Measurements from ENCODE around the gene ADK.
"Not testable (repeated sequence)": the region's sequence is repeated elsewhere in the genome, so short reads cannot be mapped to it uniquely, and the experiment has no call there.

The ADK gene

DNA sequence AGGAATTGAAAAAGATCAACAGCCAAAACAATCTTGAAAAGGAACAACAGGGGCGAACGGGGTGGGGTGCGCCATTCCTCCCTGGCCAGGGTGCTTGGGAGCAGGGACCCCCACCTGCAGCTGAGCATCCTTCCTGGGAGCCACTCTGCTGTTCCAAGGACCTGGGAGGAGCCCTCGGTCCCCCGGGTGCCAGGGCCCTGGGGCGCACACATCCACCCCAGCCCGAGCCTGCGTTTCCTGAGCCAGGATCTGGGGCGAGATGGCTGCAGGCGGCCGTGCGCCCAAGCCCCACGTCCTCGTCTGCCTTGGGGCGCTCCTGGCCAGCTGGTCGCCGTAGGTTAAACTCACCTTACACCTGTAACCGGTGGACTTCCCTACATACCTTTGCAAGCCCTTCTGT, 11.0 kb upstream of the ADK start:
- TF ChIP-seq, protein P1, sequence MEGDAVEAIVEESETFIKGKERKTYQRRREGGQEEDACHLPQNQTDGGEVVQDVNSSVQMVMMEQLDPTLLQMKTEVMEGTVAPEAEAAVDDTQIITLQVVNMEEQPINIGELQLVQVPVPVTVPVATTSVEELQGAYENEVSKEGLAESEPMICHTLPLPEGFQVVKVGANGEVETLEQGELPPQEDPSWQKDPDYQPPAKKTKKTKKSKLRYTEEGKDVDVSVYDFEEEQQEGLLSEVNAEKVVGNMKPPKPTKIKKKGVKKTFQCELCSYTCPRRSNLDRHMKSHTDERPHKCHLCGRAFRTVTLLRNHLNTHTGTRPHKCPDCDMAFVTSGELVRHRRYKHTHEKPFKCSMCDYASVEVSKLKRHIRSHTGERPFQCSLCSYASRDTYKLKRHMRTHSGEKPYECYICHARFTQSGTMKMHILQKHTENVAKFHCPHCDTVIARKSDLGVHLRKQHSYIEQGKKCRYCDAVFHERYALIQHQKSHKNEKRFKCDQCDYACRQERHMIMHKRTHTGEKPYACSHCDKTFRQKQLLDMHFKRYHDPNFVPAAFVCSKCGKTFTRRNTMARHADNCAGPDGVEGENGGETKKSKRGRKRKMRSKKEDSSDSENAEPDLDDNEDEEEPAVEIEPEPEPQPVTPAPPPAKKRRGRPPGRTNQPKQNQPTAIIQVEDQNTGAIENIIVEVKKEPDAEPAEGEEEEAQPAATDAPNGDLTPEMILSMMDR (conservative IDR thresholded peaks at IDR 0.05; ENCODE audit: low read length) = no peak
- no peak for DNase-seq (ENCODE audit: low read depth)
- H3K4me3 ChIP-seq (ENCODE audit: low read length) = no peak overlapping the region

DNA sequence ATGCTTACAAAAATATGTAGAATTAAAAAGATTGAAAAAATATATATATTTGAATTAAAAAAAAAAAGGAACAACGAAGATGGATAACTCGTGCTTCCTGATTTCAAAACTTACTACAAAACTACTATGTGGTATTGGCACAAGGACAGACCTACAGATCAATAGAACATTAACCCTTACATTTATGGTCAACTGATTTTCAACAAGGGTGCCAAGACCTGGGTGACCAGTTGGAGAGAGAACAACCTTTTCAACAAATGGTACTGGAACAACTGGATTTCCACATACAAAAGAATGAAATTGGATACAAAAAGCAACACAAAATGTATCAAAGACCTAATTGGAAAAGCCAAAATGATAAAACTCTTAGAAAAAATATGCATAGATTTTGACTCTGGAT, 10.5 kb upstream of the ADK start:
- no peak for DNase-seq (ENCODE audit: low read depth)
- TF ChIP-seq, protein P1 (conservative IDR thresholded peaks at IDR 0.05; ENCODE audit: low read length) = no peak
- no peak overlapping the region for H3K4me3 ChIP-seq (ENCODE audit: low read length)

DNA sequence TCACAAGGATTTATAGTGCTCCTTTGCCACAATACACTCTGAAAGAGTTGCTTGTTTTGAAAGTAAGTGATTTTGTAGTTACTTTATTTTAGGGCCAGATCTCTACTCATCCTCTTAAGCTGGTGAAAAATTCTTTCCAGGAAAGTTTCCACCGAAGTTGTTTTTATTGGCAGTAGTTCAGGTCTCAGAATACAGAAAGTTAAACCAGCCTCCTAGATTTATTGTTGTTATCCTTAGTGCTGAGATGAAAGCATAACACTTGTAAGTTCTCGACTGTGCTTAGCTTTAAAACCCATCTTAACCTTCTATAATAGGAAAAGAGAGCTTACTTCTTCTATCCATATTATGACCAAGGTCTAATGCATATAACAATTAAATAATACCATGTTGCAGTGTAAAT, 5.9 kb upstream of the ADK start:
- TF ChIP-seq, protein P1 (conservative IDR thresholded peaks at IDR 0.05; ENCODE audit: low read length) = no peak
- no peak overlapping the region for H3K4me3 ChIP-seq (ENCODE audit: low read length)
- peak; percentile 75 for DNase-seq (ENCODE audit: low read depth)

DNA sequence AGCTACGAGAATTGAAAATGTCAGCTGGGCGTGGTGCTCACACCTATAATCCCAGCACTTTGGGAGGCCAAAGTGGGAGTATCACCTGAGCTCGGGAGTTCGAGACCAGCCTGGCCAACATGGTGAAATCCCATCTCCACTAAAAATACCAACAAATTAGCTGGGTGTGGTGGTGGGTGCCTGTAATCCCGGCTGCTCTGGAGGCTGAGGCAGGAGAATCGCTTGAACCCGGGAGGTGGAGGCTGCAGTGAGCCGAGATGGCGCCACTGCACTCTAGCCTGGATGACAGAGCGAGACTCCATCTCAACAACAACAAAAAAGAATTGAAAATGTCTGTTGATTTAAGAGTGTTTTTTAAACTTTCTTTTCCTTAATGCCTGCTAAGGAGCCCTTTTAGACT, 4.0 kb upstream of the ADK start:
- DNase-seq (ENCODE audit: low read depth); H3K4me3 ChIP-seq (ENCODE audit: low read length): not testable (repeated sequence)

DNA sequence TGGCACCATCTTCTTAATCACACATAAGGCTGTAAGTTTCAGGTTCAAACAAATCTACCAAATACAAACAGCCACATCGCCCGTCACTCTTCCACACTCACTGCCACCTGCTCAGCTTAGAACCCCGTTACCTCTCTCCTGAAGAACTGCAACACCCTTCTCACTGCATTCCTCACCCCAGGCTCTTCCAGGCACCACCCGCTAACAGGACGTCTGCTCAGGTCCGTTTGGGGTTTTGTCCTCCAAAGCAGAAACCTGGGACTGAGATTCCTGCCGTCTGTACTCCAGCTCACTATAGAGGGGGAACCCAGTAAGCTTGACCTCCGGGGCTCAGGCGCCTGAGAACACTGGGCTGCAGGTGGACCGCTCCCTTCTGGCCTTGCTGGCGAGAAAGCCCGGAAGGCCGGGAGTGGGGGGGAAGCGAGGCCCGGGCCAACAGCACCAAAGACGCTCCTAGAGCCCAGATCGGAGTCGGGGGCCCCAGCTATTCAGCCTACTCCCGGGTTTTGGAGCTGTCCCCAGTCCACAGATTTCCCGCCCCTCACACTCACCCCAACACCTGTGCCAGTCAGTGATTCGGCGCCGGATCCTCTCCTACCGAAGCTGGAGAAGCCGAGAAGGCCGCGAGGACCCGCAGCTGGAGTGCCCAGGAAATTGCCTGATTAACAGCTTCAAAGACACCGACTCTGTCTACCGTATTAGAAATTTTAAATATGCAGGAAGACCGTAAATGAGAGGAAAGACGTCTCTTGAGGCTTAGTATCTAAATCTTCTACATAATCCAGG, 624 bp upstream of the ADK start, which contains the start of gene AP3M1:
TSS of gene AP3M1 (minus strand) at position 625 of the 786 bp plus-strand sequence. CDS start 12,449 bp downstream, outside the sequence.
- DNase-seq (ENCODE audit: low read depth) = no peak
- peak within 1 kb of the TSS; percentile 98 for H3K4me3 ChIP-seq (ENCODE audit: low read length)
- TF ChIP-seq, protein P1 (conservative IDR thresholded peaks at IDR 0.05; ENCODE audit: low read length) = no peak

DNA sequence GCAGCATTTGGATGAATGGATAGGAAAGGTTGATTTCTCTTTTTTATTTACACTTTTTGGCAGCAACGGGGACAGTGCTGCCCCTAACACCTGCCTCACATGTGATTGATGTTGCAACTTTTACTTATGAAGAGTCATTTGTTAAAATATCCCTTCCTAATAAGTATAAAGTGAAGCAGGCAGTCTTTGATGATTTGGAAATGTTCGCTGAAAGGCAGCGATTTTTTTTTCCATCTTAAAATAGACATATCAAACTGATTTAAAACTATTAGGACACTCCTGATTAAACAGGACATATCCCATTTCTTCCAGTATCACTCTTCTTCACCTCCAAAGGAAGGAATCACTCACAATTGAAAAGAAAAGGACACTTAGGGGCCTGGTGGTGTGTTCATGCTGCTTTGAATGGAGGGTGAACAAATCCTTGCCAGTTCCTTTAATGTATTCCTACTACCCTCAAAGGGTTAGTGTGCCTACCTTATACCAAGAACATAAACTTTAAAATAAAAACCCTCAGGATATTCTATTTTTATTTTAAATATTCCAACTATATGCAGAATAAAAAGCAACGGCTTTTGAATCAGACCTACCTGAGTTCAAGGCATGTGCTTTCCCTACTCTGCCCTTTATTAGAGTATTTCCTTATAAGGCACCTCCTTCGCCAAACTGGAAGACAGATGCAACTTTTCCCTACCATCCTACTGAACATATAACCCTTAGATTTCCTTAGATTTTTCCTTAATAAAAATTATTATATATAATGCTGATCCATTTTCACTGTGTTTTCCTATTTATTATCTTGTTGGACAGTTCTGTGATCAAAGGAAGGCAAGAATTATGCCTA, 1.1 kb downstream of the ADK start:
- TF ChIP-seq, protein P1 (conservative IDR thresholded peaks at IDR 0.05; ENCODE audit: low read length) = no peak
- DNase-seq (ENCODE audit: low read depth) = no peak
- peak overlapping the region; percentile 98 for H3K4me3 ChIP-seq (ENCODE audit: low read length)

DNA sequence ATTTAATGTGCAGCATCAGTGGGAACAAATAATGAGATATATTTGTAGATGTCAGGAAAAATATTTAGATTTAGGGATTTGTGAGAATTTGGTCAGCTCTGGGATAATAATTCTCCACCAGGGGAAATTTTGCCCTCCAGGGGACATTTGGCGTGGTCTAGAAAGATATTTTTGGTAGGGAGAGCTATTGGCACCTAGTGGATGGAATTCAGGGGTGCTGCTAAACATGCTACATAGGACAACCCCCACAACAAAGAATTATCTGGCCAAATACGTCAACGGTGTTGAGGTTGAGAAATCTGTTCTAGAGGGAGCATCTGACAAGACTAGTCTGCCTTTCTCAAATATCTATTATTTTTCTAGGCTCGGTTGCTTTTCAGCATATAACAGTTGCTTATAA, 2.1 kb downstream of the ADK start:
- no peak overlapping the region for H3K4me3 ChIP-seq (ENCODE audit: low read length)
- peak; percentile 65 for DNase-seq (ENCODE audit: low read depth)
- TF ChIP-seq, protein P1 (conservative IDR thresholded peaks at IDR 0.05; ENCODE audit: low read length) = peak; percentile 53

Measured in AG10803 (cell line).